ENCODE results near the gene SH3RF3. TPM values are rescaled to one million over a fixed set of nuclear protein-coding genes. Genes with fewer than 3 reads are reported as not detected.

SH3RF3 gene
- total RNA-seq, 1 donor from 2014 or later: under 0.01 TPM

- DNase-seq (ENCODE audit: low read depth) (no peak), FAIRE-seq (no peak)
- no peaks in the 10 kb centered on the region for H3K27me3 ChIP-seq (ENCODE audit: control insufficient read depth, insufficient read depth, low read length)
- H3K4me3 ChIP-seq (ENCODE audit: low read depth, low read length): no peak overlapping the region
- no peak for TF ChIP-seq CTCF (IDR thresholded peaks at IDR 0.05; ENCODE audit: insufficient read depth, low read length, severe bottlenecking)
- no peaks in the 10 kb centered on the region for H3K36me3 ChIP-seq (ENCODE audit: control insufficient read depth, insufficient read depth, low read length)
Observed at GRCh38 chr2:109256111-109256510, 127.1 kb downstream of the SH3RF3 start.

- FAIRE-seq: no peak
- H3K27me3 ChIP-seq (ENCODE audit: control insufficient read depth, insufficient read depth, low read length): no peaks in the 10 kb centered on the region
- no peak for TF ChIP-seq CTCF (IDR thresholded peaks at IDR 0.05; ENCODE audit: insufficient read depth, low read length, severe bottlenecking)
- DNase-seq (ENCODE audit: low read depth): no peak
- H3K4me3 ChIP-seq (ENCODE audit: low read depth, low read length): no peak overlapping the region
- no peaks in the 10 kb centered on the region for H3K36me3 ChIP-seq (ENCODE audit: control insufficient read depth, insufficient read depth, low read length)
Observed at GRCh38 chr2:109256921-109257320, 127.9 kb downstream of the SH3RF3 start.

GRCh38 chr2:109257653-109258052 is 128.6 kb downstream of the SH3RF3 start:
- H3K36me3 ChIP-seq (ENCODE audit: control insufficient read depth, insufficient read depth, low read length): no peaks in the 10 kb centered on the region
- no peak for DNase-seq (ENCODE audit: low read depth)

GRCh38 chr2:109258376-109258775 is 129.4 kb downstream of the SH3RF3 start:
- Histone ChIP-seq H3K27me3 (ENCODE audit: control insufficient read depth, insufficient read depth, low read length) (no peaks in the 10 kb centered on the region), H3K36me3 (ENCODE audit: control insufficient read depth, insufficient read depth, low read length) (no peaks in the 10 kb centered on the region), H3K4me3 (ENCODE audit: low read depth, low read length) (no peak overlapping the region)
- FAIRE-seq (no peak), DNase-seq (ENCODE audit: low read depth) (no peak)
- no peak for TF ChIP-seq CTCF (IDR thresholded peaks at IDR 0.05; ENCODE audit: insufficient read depth, low read length, severe bottlenecking)

More at GRCh38 chr2:109257653-109258052, 128.6 kb downstream of the SH3RF3 start:
- TF ChIP-seq CTCF (IDR thresholded peaks at IDR 0.05; ENCODE audit: insufficient read depth, low read length, severe bottlenecking): no peak
- Histone ChIP-seq H3K27me3 (ENCODE audit: control insufficient read depth, insufficient read depth, low read length) (no peaks in the 10 kb centered on the region), H3K4me3 (ENCODE audit: low read depth, low read length) (no peak overlapping the region)
- peak; percentile 62 for FAIRE-seq

GRCh38 chr2:109258905-109259540 is 130.0 kb downstream of the SH3RF3 start:
- no peak for TF ChIP-seq CTCF (IDR thresholded peaks at IDR 0.05; ENCODE audit: insufficient read depth, low read length, severe bottlenecking)
- Histone ChIP-seq H3K4me3 (ENCODE audit: low read depth, low read length) (no peak overlapping the region), H3K27me3 (ENCODE audit: control insufficient read depth, insufficient read depth, low read length) (no peaks in the 10 kb centered on the region), H3K36me3 (ENCODE audit: control insufficient read depth, insufficient read depth, low read length) (no peaks in the 10 kb centered on the region)
- FAIRE-seq (no peak), DNase-seq (ENCODE audit: low read depth) (no peak)

GRCh38 chr2:109259671-109260070 is 130.7 kb downstream of the SH3RF3 start:
- Histone ChIP-seq H3K36me3 (ENCODE audit: control insufficient read depth, insufficient read depth, low read length) (no peaks in the 10 kb centered on the region), H3K4me3 (ENCODE audit: low read depth, low read length) (no peak overlapping the region), H3K27me3 (ENCODE audit: control insufficient read depth, insufficient read depth, low read length) (no peaks in the 10 kb centered on the region)
- TF ChIP-seq CTCF (IDR thresholded peaks at IDR 0.05; ENCODE audit: insufficient read depth, low read length, severe bottlenecking): no peak
- FAIRE-seq: no peak
- no peak for DNase-seq (ENCODE audit: low read depth)

Measured in bronchial epithelial cell (primary cell).